ENCODE data around the gene NPPC.
A peak's percentile ranks its signal among the peaks of the same experiment; 100 is the strongest.

The NPPC gene

DNA sequence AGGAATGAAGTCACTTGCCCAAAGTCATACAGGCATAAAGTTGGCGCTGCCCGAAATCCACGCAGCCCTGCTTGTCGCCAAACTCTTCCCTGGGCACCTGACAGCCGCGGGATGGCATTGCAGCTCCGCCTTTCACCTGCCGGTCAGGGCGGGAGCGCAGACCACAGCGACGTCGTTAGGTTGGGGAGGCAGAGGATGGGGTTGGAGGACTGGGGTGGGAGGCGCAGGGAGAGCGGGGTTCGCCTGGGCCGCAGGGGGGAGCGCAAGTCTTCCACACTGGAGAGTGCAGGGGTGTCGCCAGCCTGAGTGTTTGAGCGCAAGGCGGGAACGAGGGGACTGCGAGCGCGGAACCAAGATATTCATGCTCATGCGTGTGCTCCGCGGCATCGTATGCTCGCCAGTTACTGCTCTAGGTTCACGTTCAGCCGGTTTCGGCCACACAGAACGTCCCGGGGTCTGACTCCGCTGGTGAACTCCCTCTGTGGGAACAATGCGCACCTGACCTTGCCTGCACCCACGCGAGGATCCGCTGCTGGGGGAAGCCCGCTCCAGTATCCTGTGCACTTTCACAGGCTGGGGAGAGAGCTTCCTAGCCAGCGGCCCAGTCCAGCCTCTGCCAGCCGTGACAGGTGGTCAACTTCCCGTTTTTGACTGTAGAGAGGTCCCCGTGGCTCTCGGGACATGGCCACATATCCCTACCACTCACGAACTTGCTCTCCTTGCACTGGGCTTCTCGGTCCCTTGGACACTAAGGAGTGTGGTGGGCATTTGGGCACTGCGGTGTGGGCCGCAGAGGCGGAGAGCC is 767 bp upstream of the NPPC start:
- Histone ChIP-seq H3K4me1 (peaks cover 4% of the 10 kb centered on the region), H3K4me3 (ENCODE audit: low read depth, low read length) (no peak overlapping the region), H3K27ac (no peak overlapping the region), H3K4me2 (ENCODE audit: low read length) (peak overlapping the region; percentile 68), H3K9ac (no peak overlapping the region), H3K79me2 (no peaks in the 10 kb centered on the region), H3K27me3 (ENCODE audit: control insufficient read depth, insufficient read depth, low read length) (no peaks in the 10 kb centered on the region), H3K36me3 (ENCODE audit: control insufficient read depth, insufficient read depth, low read length) (no peaks in the 10 kb centered on the region), H3K9me3 (ENCODE audit: control insufficient read depth, low read length) (no peaks in the 10 kb centered on the region), H2AFZ (peak overlapping the region; percentile 86)
- TF ChIP-seq, protein P1, sequence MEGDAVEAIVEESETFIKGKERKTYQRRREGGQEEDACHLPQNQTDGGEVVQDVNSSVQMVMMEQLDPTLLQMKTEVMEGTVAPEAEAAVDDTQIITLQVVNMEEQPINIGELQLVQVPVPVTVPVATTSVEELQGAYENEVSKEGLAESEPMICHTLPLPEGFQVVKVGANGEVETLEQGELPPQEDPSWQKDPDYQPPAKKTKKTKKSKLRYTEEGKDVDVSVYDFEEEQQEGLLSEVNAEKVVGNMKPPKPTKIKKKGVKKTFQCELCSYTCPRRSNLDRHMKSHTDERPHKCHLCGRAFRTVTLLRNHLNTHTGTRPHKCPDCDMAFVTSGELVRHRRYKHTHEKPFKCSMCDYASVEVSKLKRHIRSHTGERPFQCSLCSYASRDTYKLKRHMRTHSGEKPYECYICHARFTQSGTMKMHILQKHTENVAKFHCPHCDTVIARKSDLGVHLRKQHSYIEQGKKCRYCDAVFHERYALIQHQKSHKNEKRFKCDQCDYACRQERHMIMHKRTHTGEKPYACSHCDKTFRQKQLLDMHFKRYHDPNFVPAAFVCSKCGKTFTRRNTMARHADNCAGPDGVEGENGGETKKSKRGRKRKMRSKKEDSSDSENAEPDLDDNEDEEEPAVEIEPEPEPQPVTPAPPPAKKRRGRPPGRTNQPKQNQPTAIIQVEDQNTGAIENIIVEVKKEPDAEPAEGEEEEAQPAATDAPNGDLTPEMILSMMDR (IDR thresholded peaks at IDR 0.05): no peak

DNA sequence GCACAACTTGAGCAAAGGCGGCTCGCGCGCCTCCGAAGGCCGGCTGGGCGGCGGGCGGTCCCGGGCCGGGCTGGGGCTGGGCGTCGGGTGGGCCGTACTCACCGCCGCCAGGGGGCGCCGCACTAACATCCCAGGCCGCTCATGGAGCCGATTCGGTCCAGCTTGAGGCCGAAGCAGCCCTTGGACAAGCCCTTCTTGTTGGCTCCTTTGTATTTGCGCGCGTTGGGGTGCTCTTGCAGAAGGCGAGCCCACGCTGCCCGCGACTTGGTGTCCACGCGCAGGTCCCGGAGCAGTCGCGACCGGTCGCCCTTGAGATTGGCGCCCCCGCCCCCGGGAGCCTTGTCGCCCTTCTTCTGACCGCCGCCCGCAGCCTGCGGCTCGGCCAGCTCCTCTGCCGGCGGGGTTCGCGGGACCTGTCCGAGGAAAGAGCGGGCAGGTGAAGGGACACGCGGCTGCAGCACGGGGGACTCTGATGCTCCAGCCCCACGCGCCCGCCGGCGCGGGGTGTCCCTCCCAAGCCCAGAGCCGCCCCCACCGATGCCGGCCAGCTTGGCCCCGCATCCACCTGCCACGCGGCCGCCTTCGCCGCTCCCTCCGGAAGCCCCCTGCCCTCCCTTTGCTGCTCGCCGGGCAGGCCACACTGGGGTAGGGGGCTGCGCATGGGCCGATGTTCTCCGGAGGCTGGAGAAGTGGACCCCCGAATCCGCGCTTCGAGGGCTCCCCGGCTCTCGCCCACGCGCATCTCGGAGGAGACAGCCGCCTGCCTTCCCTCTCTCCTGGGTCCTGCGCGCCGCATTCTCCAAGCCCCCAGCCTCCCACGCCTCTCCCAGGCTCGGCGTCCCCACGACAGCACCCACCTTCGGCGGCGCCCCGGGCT is 655 bp downstream of the NPPC start:
- Histone ChIP-seq H3K27me3 (ENCODE audit: control insufficient read depth, insufficient read depth, low read length) (no peaks in the 10 kb centered on the region), H3K79me2 (no peaks in the 10 kb centered on the region), H2AFZ (peak overlapping the region; percentile 86), H3K27ac (no peak overlapping the region), H3K9ac (no peak overlapping the region), H3K4me1 (peaks cover 4% of the 10 kb centered on the region), H3K4me2 (ENCODE audit: low read length) (peak overlapping the region; percentile 68), H3K4me3 (ENCODE audit: low read depth, low read length) (peak overlapping the region; percentile 16), H3K36me3 (ENCODE audit: control insufficient read depth, insufficient read depth, low read length) (no peaks in the 10 kb centered on the region), H3K9me3 (ENCODE audit: control insufficient read depth, low read length) (no peaks in the 10 kb centered on the region)
- TF ChIP-seq, protein P1 (IDR thresholded peaks at IDR 0.05): peak; percentile 94

GRCh38 chr2:231924889-231925275 is 1.3 kb downstream of the NPPC start:
- peak overlapping the region; percentile 86 for H2AFZ ChIP-seq
- no peaks in the 10 kb centered on the region for H3K36me3 ChIP-seq (ENCODE audit: control insufficient read depth, insufficient read depth, low read length)
- H3K27ac ChIP-seq: no peak overlapping the region
- H3K9ac ChIP-seq: no peak overlapping the region
- H3K79me2 ChIP-seq: no peaks in the 10 kb centered on the region
- peaks cover 4% of the 10 kb centered on the region for H3K4me1 ChIP-seq
- no peak overlapping the region for H3K4me3 ChIP-seq (ENCODE audit: low read depth, low read length)
- TF ChIP-seq, protein P1 (IDR thresholded peaks at IDR 0.05): no peak
- peak overlapping the region; percentile 53 for H3K4me2 ChIP-seq (ENCODE audit: low read length)
- H3K27me3 ChIP-seq (ENCODE audit: control insufficient read depth, insufficient read depth, low read length): no peaks in the 10 kb centered on the region
- H3K9me3 ChIP-seq (ENCODE audit: control insufficient read depth, low read length): no peaks in the 10 kb centered on the region

GRCh38 chr2:231923951-231924888 is 2.0 kb downstream of the NPPC start:
- Histone ChIP-seq H3K36me3 (ENCODE audit: control insufficient read depth, insufficient read depth, low read length) (no peaks in the 10 kb centered on the region), H3K27ac (no peak overlapping the region), H3K27me3 (ENCODE audit: control insufficient read depth, insufficient read depth, low read length) (no peaks in the 10 kb centered on the region), H3K4me2 (ENCODE audit: low read length) (no peak overlapping the region), H2AFZ (no peak overlapping the region), H3K79me2 (no peaks in the 10 kb centered on the region), H3K4me3 (ENCODE audit: low read depth, low read length) (no peak overlapping the region), H3K9ac (no peak overlapping the region), H3K4me1 (peaks cover 4% of the 10 kb centered on the region), H3K9me3 (ENCODE audit: control insufficient read depth, low read length) (no peaks in the 10 kb centered on the region)
- TF ChIP-seq, protein P1 (IDR thresholded peaks at IDR 0.05): no peak

Data from parathyroid adenoma (tissue), 2 donors.